Breast epithelium (tissue), 3 donors: ENCODE data around the gene MT1G.

ENCODE experiments used
- CTCF ChIP-seq, 3 donors: fragments of 450-650 bp; IDR thresholded peaks; one replicate each; pipeline ENCODE4 v1.5.1; 2016 to 2017; ENCODE audit warnings: antibody characterized with exemption in 3 of 3, mild to moderate bottlenecking in 3 of 3, moderate library complexity in 3 of 3
- POLR2A ChIP-seq: fragments of 450-650 bp; IDR thresholded peaks from one replicate; pipeline ENCODE4 v1.6.1; 2016; ENCODE audit warnings: antibody characterized with exemption, mild to moderate bottlenecking, moderate library complexity
- POLR2AphosphoS5 ChIP-seq, 3 donors: sonication (generic); formaldehyde crosslinking; IDR thresholded peaks; one replicate each; pipeline ENCODE4 v1.6.1; 2017; ENCODE audit warnings: antibody characterized with exemption in 3 of 3

- no peak for TF ChIP-seq CTCF (IDR thresholded peaks at IDR 0.05)
- no peak for TF ChIP-seq POLR2A
- no peak for TF ChIP-seq POLR2AphosphoS5 (IDR thresholded peaks at IDR 0.05)
These were observed 38.3 kb downstream of the MT1G start for GRCh38 chr16:56629531-56629930.
